GM06990 (cell line): ENCODE measurements around the gene ATAD3B.

Experiments
- DNase-seq: peaks from one replicate; pipeline ENCODE4 v3.0.0-alpha.2; 2011; ENCODE audit not compliant: insufficient read length; ENCODE audit errors: extremely low read depth
- H3K27me3 ChIP-seq: replicated peaks from 2 replicates; pipeline ENCODE4 v1.6.0; 2011; ENCODE audit warnings: low read length; ENCODE audit not compliant: control insufficient read depth, insufficient read depth
- H3K36me3 ChIP-seq: 2 replicates; pipeline ENCODE4 v1.5.1; 2011; ENCODE audit warnings: low read length; ENCODE audit not compliant: control insufficient read depth, insufficient read depth
- H3K4me3 ChIP-seq: replicated peaks from 2 replicates; pipeline ENCODE4 v1.5.1; 2011; ENCODE audit warnings: low read depth, mild to moderate bottlenecking, control low read depth, low read length
- TF ChIP-seq, protein P1 (sequence below): IDR thresholded peaks from 2 replicates; pipeline ENCODE4 v1.5.1; 2011; ENCODE audit warnings: low read length, control low read depth, mild to moderate bottlenecking, inconsistent platforms; ENCODE audit not compliant: insufficient read depth, poor library complexity, severe bottlenecking

ATAD3B gene

DNA sequence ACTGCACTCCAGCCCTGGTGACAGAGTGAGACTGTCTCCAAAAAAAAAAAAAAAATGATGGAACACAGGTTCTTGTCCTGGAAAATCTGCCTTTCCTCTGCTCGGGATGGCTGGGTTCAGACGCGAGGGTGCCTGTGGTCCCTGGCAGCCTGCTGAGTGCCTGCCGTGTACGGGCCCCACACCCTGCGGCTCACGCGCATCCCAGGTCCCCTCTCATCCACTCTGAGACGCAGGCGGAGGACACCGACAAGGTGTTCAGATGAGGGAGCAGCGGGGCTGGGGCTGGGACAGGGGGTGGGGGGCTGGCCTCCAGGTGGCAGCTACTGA is 46.2 kb upstream of the ATAD3B start:
- DNase-seq = no peak
- no peaks in the 10 kb centered on the region for H3K36me3 ChIP-seq
- TF ChIP-seq, protein P1, sequence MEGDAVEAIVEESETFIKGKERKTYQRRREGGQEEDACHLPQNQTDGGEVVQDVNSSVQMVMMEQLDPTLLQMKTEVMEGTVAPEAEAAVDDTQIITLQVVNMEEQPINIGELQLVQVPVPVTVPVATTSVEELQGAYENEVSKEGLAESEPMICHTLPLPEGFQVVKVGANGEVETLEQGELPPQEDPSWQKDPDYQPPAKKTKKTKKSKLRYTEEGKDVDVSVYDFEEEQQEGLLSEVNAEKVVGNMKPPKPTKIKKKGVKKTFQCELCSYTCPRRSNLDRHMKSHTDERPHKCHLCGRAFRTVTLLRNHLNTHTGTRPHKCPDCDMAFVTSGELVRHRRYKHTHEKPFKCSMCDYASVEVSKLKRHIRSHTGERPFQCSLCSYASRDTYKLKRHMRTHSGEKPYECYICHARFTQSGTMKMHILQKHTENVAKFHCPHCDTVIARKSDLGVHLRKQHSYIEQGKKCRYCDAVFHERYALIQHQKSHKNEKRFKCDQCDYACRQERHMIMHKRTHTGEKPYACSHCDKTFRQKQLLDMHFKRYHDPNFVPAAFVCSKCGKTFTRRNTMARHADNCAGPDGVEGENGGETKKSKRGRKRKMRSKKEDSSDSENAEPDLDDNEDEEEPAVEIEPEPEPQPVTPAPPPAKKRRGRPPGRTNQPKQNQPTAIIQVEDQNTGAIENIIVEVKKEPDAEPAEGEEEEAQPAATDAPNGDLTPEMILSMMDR = no peak
- H3K4me3 ChIP-seq = no peak overlapping the region
- no peaks in the 10 kb centered on the region for H3K27me3 ChIP-seq

DNA sequence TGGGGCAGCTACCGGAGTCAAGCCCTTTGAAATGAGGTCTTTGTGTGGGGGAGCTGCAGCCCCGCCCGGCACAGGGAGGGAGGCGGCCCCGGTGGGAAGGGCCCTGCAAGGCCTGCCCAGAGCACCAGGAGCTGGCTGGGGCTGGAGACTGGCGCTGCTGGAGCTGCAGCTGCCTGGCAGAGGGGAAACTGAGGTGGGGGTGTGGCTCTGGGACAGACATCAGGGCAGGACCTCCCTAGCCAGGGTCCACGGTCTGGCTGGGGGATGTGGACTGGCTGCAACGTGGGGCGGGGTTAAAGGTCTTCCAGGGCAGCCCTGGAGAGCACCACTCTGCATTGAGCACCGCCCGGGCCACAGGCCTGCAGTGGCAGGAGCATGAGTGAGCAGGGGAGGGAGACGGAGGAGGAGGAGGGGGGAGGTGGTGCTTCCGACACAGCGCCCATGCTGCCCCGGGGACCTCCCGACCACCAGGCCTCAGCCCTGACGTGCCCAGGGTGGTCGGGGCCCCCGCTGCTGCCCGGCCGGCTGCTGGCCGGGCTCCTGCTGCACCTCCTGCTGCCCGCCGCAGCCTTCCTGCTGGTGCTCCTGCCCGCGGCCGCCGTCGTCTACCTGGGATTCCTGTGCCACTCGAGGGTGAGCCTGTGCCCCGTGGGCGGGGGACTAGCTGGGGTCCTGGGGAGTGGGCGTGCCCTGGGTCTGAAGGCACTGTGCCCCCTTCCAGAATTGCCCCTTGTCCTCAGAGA is 45.6 kb upstream of the ATAD3B start:
- Histone ChIP-seq H3K36me3 (no peaks in the 10 kb centered on the region), H3K27me3 (no peaks in the 10 kb centered on the region), H3K4me3 (no peak overlapping the region)
- DNase-seq = no peak
- TF ChIP-seq, protein P1 = no peak

DNA sequence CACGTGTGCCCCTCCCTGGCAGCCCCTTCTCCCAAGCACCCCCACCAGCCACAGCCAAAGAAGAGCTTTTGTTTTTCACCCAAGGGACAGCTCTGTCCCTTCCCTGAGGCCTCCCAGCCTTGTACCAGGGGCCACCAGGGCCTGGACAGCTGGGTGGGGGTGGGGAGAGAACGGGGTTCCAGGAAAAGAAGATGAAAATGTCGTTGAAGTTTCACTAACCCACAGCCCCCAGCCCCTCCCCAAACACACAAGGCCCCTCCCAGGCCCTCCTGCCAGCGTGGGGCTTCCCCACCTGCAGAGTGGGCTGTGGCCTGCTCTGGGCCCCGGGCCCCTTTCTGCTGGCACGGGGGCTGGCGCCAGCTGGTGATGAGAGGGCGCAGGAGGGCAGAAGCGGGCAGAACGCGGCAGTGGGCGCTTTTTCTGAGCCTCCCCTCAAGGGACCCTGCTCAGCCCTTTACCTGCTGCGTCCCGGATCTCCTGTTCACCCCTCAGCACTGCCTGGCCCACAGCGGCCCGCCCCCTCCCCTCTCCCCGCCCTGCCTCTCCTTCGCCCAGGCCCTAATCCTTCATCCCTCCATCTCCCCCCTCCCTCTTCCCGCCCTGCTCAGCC is 45.0 kb upstream of the ATAD3B start:
- TF ChIP-seq, protein P1 = no peak
- Histone ChIP-seq H3K27me3 (no peaks in the 10 kb centered on the region), H3K36me3 (no peaks in the 10 kb centered on the region), H3K4me3 (no peak overlapping the region)
- DNase-seq = no peak

DNA sequence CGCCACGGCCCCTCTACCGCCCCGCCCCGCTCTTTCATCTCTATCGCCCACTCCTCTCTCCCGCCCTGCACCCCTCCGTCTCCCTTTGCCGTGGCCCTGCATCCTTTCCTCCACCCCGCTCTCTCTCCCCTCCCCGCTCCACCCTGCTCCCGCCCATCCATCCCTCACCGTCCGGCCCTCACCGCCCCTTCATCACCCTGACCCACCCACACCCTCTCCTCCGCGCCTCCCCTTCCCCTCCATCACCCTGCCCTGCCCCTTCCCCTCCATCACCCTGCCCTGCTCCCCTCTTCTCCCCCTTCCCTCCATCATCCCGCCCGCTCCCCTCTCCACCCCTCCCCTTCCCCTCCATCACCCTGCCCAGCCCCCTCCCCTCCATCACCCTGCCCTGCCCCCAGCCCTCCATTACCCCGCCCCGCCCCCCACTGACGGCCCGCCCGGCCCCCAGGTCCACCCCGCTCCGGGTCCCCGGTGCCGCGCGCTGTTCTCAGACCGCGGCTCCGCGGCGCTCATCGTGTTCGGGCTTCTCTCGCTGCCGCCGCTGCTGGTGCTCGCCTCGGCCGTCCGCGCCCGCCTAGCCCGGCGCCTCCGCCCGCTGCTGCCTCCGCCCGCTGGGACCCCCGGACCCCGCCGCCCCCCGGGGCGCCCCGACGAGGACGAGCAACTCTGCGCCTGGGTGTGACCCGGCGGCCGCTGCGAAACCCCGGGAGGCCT is 44.3 kb upstream of the ATAD3B start:
- DNase-seq = no peak
- H3K4me3 ChIP-seq = no peak overlapping the region
- no peaks in the 10 kb centered on the region for H3K27me3 ChIP-seq
- no peaks in the 10 kb centered on the region for H3K36me3 ChIP-seq
- TF ChIP-seq, protein P1 = no peak

DNA sequence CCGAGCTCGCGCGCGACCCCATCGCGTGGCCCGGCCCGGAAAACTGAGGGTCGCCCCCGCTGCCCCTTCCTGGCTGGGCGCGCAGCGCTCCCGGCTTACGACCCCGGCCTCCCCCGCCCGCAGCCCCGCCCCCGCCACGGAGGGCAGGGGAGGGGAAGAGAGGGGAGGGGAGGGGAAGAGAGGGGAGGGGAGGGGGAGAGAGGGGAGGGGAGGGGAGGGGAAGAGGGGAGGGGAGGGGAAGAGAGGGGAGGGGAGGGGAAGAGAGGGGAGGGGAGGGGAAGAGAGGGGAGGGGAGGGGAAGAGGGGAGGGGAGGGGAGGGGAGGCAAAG is 43.8 kb upstream of the ATAD3B start:
- no peaks in the 10 kb centered on the region for H3K36me3 ChIP-seq
- no peak for DNase-seq
- TF ChIP-seq, protein P1 = no peak
- H3K27me3 ChIP-seq = no peaks in the 10 kb centered on the region
- no peak overlapping the region for H3K4me3 ChIP-seq
